ENCODE results near the gene FBXO11. TPM values are rescaled to one million over a fixed set of nuclear protein-coding genes. Genes with fewer than 3 reads are reported as not detected.

The FBXO11 gene
- total RNA-seq, 1 donor from 2014 or later = 71.3 TPM

- H3K27me3 ChIP-seq = no peaks in the 10 kb centered on the region
- no peaks in the 10 kb centered on the region for H3K36me3 ChIP-seq
- H3F3A ChIP-seq (ENCODE audit: low read depth) = no peaks in the 10 kb centered on the region
- Mint-ChIP-seq H3K9me3 (peaks cover 4% of the 10 kb centered on the region), H3K27me3 (ENCODE audit: insufficient read depth, low read depth) (peaks cover 4% of the 10 kb centered on the region), H3K4me3 (no peak overlapping the region), H3K4me1 (peaks cover 5% of the 10 kb centered on the region), H3K36me3 (no peaks in the 10 kb centered on the region), H3K27ac (no peak overlapping the region)
- H3K9me3 ChIP-seq (ENCODE audit: low read depth) = no peaks in the 10 kb centered on the region
- no peak overlapping the region for H3K4me2 ChIP-seq
- no peak overlapping the region for H3K4me3 ChIP-seq
- H3K9ac ChIP-seq = no peak overlapping the region
- no peak for DNase-seq (ENCODE audit: low spot score)
- H3K4me1 ChIP-seq = no peaks in the 10 kb centered on the region
- no peak overlapping the region for H2AFZ ChIP-seq (replicated peaks)
- TF ChIP-seq CTCF (IDR thresholded peaks at IDR 0.05) (no peak), EZH2 (IDR thresholded peaks at IDR 0.05) (no peak), EZH2phosphoT487 (IDR thresholded peaks at IDR 0.05) (no peak)
- no peaks in the 10 kb centered on the region for H4K20me1 ChIP-seq (ENCODE audit: low read depth)
- H3K27ac ChIP-seq = no peak overlapping the region
- H3K79me2 ChIP-seq (ENCODE audit: low read depth) = no peaks in the 10 kb centered on the region
Observed at GRCh38 chr2:47771211-47771610, 135.1 kb downstream of the FBXO11 start.

GRCh38 chr2:47769318-47769717 lies 137.0 kb downstream of the FBXO11 start:
- no peak overlapping the region for H3K27ac ChIP-seq
- Mint-ChIP-seq H3K27me3 (ENCODE audit: insufficient read depth, low read depth) (peaks cover 6% of the 10 kb centered on the region), H3K36me3 (no peaks in the 10 kb centered on the region), H3K4me3 (no peak overlapping the region), H3K4me1 (peaks cover 5% of the 10 kb centered on the region), H3K9me3 (peaks cover 4% of the 10 kb centered on the region), H3K27ac (no peak overlapping the region)
- H3K36me3 ChIP-seq = no peaks in the 10 kb centered on the region
- H3K4me3 ChIP-seq = no peak overlapping the region
- H3K27me3 ChIP-seq = no peaks in the 10 kb centered on the region
- no peaks in the 10 kb centered on the region for H3K9me3 ChIP-seq (ENCODE audit: low read depth)
- no peak overlapping the region for H3K9ac ChIP-seq
- no peak for TF ChIP-seq CTCF (IDR thresholded peaks at IDR 0.05)
- TF ChIP-seq EZH2phosphoT487 (IDR thresholded peaks at IDR 0.05) = no peak
- TF ChIP-seq EZH2 (IDR thresholded peaks at IDR 0.05) = no peak
- no peak overlapping the region for H2AFZ ChIP-seq (replicated peaks)
- H3K4me2 ChIP-seq = no peak overlapping the region
- H3K79me2 ChIP-seq (ENCODE audit: low read depth) = no peaks in the 10 kb centered on the region
- no peak for DNase-seq (ENCODE audit: low spot score)
- H3F3A ChIP-seq (ENCODE audit: low read depth) = no peaks in the 10 kb centered on the region
- no peaks in the 10 kb centered on the region for H4K20me1 ChIP-seq (ENCODE audit: low read depth)
- no peaks in the 10 kb centered on the region for H3K4me1 ChIP-seq

- DNase-seq (ENCODE audit: low spot score) = peak; percentile 78
- peaks cover 5% of the 10 kb centered on the region for H3K4me1 Mint-ChIP-seq
- Histone ChIP-seq H3K79me2 (ENCODE audit: low read depth) (no peaks in the 10 kb centered on the region), H2AFZ (replicated peaks) (peak overlapping the region; percentile 10), H3K27me3 (no peaks in the 10 kb centered on the region), H3K4me1 (no peaks in the 10 kb centered on the region), H3K27ac (no peak overlapping the region), H3K9ac (no peak overlapping the region), H4K20me1 (ENCODE audit: low read depth) (no peaks in the 10 kb centered on the region), H3K9me3 (ENCODE audit: low read depth) (no peaks in the 10 kb centered on the region), H3K4me2 (no peak overlapping the region), H3K4me3 (no peak overlapping the region), H3F3A (ENCODE audit: low read depth) (no peaks in the 10 kb centered on the region), H3K36me3 (no peaks in the 10 kb centered on the region)
- TF ChIP-seq CTCF (IDR thresholded peaks at IDR 0.05) (peak; percentile 96), EZH2phosphoT487 (IDR thresholded peaks at IDR 0.05) (no peak), EZH2 (IDR thresholded peaks at IDR 0.05) (no peak)
- no peak overlapping the region for H3K27ac Mint-ChIP-seq
- peaks cover 4% of the 10 kb centered on the region for H3K27me3 Mint-ChIP-seq (ENCODE audit: insufficient read depth, low read depth)
- no peak overlapping the region for H3K4me3 Mint-ChIP-seq
- H3K9me3 Mint-ChIP-seq = peaks cover 4% of the 10 kb centered on the region
- no peaks in the 10 kb centered on the region for H3K36me3 Mint-ChIP-seq
Observed at GRCh38 chr2:47767880-47768609, 138.3 kb downstream of the FBXO11 start.
